Duodenal mucosa (tissue), 2 donors: ENCODE data around the gene AATK.
A peak's percentile ranks its signal among the peaks of the same experiment; 100 is the strongest.

Experiments
- H3K27ac ChIP-seq: one replicate; pipeline ENCODE4 v1.7.0; 2013; ENCODE audit warnings: low read depth, low read length
- H3K27me3 ChIP-seq, 2 donors: one replicate each; pipeline ENCODE4 v1.7.0; 2013; ENCODE audit warnings: low read length in 2 of 2, control low read depth in 1 of 2; ENCODE audit not compliant: insufficient read depth in 2 of 2, control insufficient read depth in 1 of 2
- H3K36me3 ChIP-seq, 2 donors: one replicate each; pipeline ENCODE4 v1.7.0; 2013; ENCODE audit warnings: low read length in 2 of 2, control low read depth in 1 of 2; ENCODE audit not compliant: insufficient read depth in 2 of 2, control insufficient read depth in 1 of 2
- H3K4me1 ChIP-seq, 2 donors: one replicate each; pipeline ENCODE4 v1.7.0; 2013; ENCODE audit warnings: low read length in 2 of 2, control low read depth in 1 of 2; ENCODE audit not compliant: insufficient read depth in 2 of 2, control insufficient read depth in 1 of 2
- H3K4me3 ChIP-seq, 2 donors: one replicate each; pipeline ENCODE4 v1.7.0; 2013; ENCODE audit warnings: low read length in 2 of 2, low read depth in 1 of 2
- H3K9ac ChIP-seq, 2 donors: one replicate each; pipeline ENCODE4 v1.7.0; 2013; ENCODE audit warnings: low read length in 2 of 2, low read depth in 1 of 2
- H3K9me3 ChIP-seq, 2 donors: one replicate each; pipeline ENCODE4 v1.7.0; 2013; ENCODE audit warnings: low read length in 2 of 2, control low read depth in 1 of 2; ENCODE audit not compliant: control insufficient read depth in 1 of 2

Gene AATK, protein sequence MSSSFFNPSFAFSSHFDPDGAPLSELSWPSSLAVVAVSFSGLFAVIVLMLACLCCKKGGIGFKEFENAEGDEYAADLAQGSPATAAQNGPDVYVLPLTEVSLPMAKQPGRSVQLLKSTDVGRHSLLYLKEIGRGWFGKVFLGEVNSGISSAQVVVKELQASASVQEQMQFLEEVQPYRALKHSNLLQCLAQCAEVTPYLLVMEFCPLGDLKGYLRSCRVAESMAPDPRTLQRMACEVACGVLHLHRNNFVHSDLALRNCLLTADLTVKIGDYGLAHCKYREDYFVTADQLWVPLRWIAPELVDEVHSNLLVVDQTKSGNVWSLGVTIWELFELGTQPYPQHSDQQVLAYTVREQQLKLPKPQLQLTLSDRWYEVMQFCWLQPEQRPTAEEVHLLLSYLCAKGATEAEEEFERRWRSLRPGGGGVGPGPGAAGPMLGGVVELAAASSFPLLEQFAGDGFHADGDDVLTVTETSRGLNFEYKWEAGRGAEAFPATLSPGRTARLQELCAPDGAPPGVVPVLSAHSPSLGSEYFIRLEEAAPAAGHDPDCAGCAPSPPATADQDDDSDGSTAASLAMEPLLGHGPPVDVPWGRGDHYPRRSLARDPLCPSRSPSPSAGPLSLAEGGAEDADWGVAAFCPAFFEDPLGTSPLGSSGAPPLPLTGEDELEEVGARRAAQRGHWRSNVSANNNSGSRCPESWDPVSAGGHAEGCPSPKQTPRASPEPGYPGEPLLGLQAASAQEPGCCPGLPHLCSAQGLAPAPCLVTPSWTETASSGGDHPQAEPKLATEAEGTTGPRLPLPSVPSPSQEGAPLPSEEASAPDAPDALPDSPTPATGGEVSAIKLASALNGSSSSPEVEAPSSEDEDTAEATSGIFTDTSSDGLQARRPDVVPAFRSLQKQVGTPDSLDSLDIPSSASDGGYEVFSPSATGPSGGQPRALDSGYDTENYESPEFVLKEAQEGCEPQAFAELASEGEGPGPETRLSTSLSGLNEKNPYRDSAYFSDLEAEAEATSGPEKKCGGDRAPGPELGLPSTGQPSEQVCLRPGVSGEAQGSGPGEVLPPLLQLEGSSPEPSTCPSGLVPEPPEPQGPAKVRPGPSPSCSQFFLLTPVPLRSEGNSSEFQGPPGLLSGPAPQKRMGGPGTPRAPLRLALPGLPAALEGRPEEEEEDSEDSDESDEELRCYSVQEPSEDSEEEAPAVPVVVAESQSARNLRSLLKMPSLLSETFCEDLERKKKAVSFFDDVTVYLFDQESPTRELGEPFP (N-terminal part only)

DNA sequence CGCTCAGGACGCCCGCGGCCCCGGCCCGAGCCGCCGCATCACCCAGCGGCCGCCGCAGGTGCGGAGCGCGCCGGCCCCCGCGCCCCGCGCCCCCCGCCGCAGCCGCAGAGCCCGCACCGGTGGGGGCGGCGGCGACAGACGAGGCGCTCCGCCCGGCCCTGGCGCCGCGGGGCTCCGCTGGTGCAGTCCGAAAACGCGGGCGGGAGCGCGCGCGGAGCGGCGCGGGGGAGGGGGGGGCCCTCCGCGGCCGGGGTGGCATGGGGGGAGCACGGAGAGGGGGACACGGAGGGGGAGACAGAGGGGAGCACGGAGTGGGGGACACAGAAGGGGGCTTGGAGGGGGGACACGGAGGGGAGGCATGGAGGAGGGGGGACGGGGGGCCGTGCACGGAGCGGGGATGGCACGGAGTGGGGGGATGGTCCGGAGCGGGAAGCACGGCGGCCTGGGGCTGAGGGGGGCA is at the start of gene AATK:
AATK (minus strand) TSS at position 189 of the 460 bp plus-strand sequence. CDS start 229 bp downstream, outside the sequence.
- Histone ChIP-seq H3K27ac (no peak within 1 kb of the TSS), H3K9me3 (no peaks in the 10 kb centered on the region), H3K27me3 (peaks cover 6% of the 10 kb centered on the region in 2 donors), H3K4me3 (peak within 1 kb of the TSS in 1 of 2 donors; percentile 43), H3K4me1 (peaks cover 0 to 7% of the 10 kb centered on the region in 2 donors), H3K36me3 (no peaks in the 10 kb centered on the region), H3K9ac (no peak within 1 kb of the TSS)

DNA sequence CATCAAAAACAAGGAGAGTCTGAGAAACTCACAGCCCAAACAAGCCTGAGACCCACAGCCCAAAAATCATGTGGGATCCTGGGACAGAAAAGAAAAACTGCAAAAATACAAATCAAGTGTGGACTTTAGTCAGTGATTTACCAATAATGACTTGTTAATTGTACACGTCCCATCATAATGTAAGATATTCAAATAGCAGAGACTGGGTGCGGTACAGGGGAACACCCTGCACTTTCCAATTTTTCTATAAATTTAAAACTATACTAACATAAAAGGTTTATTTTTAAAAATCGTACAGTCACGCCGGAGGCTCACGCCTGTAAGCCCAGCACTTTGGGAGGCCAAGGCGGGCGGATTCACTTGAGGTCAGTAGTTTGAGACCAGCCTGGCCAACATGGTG is 48.0 kb upstream of the AATK start:
- Histone ChIP-seq H3K4me3 (no peak overlapping the region), H3K9ac (no peak overlapping the region), H3K4me1 (no peaks in the 10 kb centered on the region), H3K27ac (no peak overlapping the region), H3K9me3 (no peaks in the 10 kb centered on the region), H3K27me3 (no peaks in the 10 kb centered on the region), H3K36me3 (peaks cover 0 to 5% of the 10 kb centered on the region in 2 donors)

DNA sequence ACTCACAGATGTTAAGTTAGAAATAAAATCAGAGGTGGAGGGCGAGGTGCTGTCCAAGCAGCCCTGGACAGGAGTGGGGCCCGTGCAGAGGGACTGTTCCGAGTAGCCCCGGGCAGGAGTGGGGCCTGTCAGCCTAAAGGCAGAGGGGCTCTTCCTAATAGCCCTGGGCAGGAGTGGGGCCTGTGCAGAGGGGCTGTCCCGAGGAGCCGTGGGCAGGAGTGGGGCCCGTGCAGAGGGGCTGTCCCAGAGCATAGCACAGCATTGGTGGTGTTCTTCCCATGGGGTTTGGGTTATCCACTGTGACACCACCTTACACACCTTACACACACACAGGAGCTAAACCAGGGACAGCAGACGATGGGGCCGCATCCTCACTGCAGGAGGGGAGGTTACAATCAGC is 46.3 kb upstream of the AATK start:
- Histone ChIP-seq H3K27ac (no peak overlapping the region), H3K36me3 (peaks cover 0 to 9% of the 10 kb centered on the region in 2 donors), H3K9me3 (no peaks in the 10 kb centered on the region), H3K4me1 (no peaks in the 10 kb centered on the region), H3K4me3 (no peak overlapping the region), H3K9ac (no peak overlapping the region), H3K27me3 (no peaks in the 10 kb centered on the region)

DNA sequence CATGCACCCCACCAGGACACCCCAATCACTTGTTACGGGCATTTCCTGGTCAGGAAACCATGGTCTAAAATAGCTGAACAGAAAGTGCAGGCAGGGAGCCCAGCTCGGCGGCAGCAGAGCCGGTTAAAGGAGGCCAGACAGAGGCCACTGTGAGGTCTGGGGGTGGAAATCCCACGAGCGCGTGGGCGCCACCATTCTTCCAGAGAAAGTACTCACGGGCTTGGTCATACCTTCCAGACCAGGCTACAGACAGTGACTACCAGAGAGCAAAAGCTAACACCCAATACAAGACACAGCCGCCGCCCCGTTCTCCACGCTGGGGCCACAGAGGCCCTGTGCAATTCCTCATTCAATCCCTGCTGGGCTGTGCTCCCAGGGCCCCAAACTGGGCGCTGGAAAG is 44.8 kb upstream of the AATK start:
- Histone ChIP-seq H3K27me3 (no peaks in the 10 kb centered on the region), H3K36me3 (peaks cover 0 to 11% of the 10 kb centered on the region in 2 donors), H3K9me3 (no peaks in the 10 kb centered on the region), H3K4me1 (no peaks in the 10 kb centered on the region), H3K4me3 (no peak overlapping the region), H3K9ac (no peak overlapping the region), H3K27ac (no peak overlapping the region)

DNA sequence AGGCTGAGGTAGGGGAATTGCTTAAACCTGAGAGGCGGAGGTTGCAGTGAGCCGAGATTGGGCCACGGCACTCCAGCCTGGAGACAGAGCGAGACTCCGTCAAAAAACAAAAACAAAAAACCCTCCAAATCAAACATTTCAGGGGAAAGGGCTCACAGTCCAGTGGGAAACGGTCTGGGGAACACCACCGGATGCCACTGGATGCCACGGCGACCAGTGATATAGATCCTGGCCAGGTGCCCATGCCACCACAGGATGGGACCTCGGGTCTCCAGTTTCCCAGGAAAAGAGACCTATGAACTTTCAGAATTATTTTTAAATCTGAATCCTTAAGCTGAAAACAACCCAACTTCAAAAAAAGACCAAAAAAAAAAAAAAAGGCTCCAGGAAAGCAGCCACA is 44.4 kb upstream of the AATK start:
- Histone ChIP-seq H3K36me3 (peaks cover 0 to 11% of the 10 kb centered on the region in 2 donors), H3K27me3 (no peaks in the 10 kb centered on the region), H3K4me1 (no peaks in the 10 kb centered on the region), H3K27ac (no peak overlapping the region), H3K4me3 (no peak overlapping the region), H3K9me3 (no peaks in the 10 kb centered on the region), H3K9ac (no peak overlapping the region)

DNA sequence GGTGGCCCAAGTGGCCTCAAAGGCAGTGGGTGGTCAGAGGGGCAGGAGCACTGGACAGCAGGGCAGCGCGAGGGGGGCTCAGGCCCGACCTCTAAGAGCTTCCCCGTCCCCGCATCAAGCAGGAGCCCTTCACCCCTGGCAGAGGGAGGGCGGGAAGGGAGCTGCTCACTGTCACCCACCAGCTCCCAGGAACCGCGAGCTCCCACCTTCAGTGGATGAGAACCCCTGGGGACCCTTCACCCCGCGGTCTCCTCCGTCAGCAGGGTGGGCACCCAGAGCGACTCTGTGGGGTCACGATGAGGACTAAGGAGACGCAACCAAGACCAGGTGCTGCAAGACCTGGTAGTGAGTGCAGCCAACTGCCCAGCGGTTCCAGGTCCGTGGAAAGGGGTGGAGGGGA is 43.1 kb upstream of the AATK start:
- H3K4me1 ChIP-seq: no peaks in the 10 kb centered on the region
- peaks cover 0 to 11% of the 10 kb centered on the region in 2 donors for H3K36me3 ChIP-seq
- H3K4me3 ChIP-seq: no peak overlapping the region
- no peaks in the 10 kb centered on the region for H3K9me3 ChIP-seq
- no peak overlapping the region for H3K9ac ChIP-seq
- H3K27ac ChIP-seq: no peak overlapping the region
- H3K27me3 ChIP-seq: no peaks in the 10 kb centered on the region

DNA sequence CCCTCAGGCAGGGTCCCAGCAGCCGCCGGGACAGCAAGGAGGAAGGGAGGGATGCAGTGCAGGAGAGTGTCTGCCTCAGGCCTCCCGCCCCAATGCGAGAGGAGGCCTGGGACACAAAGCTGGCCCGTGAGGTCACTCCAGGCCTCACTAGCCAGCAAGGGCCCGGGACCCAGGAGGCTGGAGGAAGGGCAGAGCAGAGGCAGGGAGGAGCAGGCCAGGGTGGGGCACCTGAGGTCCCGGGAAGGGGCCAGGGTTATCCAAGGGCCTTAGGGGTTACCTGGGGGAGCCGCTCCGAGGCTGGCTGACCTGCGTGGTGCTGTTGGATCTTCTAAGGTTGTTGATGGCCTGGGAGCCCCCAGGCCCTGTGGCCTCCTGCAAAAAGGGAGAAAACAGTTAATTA is 42.6 kb upstream of the AATK start:
- peaks cover 0 to 11% of the 10 kb centered on the region in 2 donors for H3K36me3 ChIP-seq
- no peak overlapping the region for H3K27ac ChIP-seq
- no peaks in the 10 kb centered on the region for H3K27me3 ChIP-seq
- no peaks in the 10 kb centered on the region for H3K9me3 ChIP-seq
- no peak overlapping the region for H3K4me3 ChIP-seq
- H3K4me1 ChIP-seq: no peaks in the 10 kb centered on the region
- H3K9ac ChIP-seq: no peak overlapping the region

DNA sequence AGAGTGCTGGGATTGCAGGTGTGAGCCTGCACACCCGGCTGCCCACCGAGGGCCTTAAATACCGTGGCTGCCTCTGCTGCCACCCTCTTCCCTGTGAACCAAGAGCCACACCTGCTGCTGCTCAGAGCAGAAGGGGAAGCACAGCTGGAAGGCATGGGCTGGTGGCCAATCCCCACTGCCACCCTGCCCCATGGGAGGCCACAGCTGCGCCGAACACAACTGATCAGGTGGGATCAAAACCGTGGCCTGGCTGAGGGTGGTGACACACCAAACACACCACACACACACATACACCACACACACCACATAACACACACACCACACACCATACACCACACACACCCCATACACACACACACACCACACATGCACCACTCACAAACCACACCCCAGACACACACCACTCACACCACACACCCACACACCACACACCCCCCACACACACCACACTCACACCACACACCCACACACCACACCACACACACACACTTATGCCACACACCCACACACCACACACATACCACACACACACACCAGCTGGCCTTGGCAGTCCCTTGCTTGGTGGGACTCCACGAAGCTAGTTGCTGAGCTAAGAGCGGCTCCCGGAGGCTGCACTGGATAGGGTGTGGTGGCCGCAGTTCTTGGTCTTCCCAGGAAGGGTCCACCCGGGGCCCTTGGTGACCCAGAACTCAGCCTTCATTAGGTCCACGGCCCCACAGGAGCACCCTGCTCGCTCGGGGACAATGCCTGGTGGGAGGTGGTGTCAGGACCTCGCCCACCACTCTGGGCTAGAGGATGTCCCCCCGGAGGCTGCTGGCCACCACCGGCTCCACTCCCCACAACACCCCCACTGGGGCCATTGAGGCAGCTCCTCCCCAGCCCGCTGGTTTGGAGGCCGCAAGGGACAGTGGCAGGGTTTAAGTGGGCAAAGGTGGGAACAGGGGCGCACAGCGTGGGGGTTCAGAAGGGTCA is 41.9 kb upstream of the AATK start:
- Histone ChIP-seq H3K27me3 (no peaks in the 10 kb centered on the region), H3K9ac (no peak overlapping the region), H3K27ac (no peak overlapping the region), H3K9me3 (no peaks in the 10 kb centered on the region), H3K36me3 (peaks cover 0 to 11% of the 10 kb centered on the region in 2 donors), H3K4me1 (no peaks in the 10 kb centered on the region), H3K4me3 (no peak overlapping the region)

DNA sequence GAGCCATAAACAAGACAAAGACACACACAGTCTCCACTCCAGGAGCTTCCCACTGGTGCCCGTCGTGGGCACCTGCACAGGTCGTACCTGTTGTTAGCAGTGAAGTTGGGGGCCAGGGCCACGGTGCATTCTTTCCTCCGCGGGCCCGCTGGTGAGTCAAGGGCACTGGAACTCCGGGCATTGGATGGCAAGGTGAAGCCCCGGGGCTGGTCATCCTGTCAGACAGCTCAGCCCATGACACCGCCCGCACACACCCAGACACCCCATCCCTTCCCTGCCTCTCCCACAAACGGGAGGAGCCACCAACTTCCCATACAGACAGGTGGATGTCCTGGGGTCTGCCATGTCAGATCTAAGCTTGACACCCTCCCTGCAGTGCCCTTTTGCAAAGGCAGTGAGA is 40.6 kb upstream of the AATK start:
- Histone ChIP-seq H3K9me3 (no peaks in the 10 kb centered on the region), H3K9ac (no peak overlapping the region), H3K27ac (no peak overlapping the region), H3K4me3 (no peak overlapping the region), H3K4me1 (no peaks in the 10 kb centered on the region), H3K36me3 (peaks cover 0 to 11% of the 10 kb centered on the region in 2 donors), H3K27me3 (no peaks in the 10 kb centered on the region)
